Neural progenitor cell (in vitro differentiated cells): ENCODE results near the gene SCYL2. TPM values are rescaled to one million over a fixed set of nuclear protein-coding genes. Genes with fewer than 3 reads are reported as not detected.

Experiments
- DNase-seq: peaks from one replicate; pipeline ENCODE4 v3.0.0-alpha.2; 2016; ENCODE audit warnings: low spot score
- H2AFZ ChIP-seq: fragments of 200-600 bp; sonication (generic); replicated peaks from 2 replicates; pipeline ENCODE4 v1.6.1; 2016; ENCODE audit warnings: antibody characterized with exemption
- H3F3A ChIP-seq: fragments of 200-600 bp; sonication (generic); 2 replicates; pipeline ENCODE4 v1.6.1; 2016; ENCODE audit warnings: antibody characterized with exemption, low read depth
- H3K27ac ChIP-seq: fragments of 200-600 bp; sonication (generic); 2 replicates; pipeline ENCODE4 v1.5.1; 2016; ENCODE audit warnings: mild to moderate bottlenecking
- H3K27me3 ChIP-seq: fragments of 200-600 bp; sonication (generic); 2 replicates; pipeline ENCODE4 v1.6.1; 2016; ENCODE audit warnings: mild to moderate bottlenecking, moderate library complexity
- H3K36me3 ChIP-seq: fragments of 200-600 bp; sonication (generic); 2 replicates; pipeline ENCODE4 v1.5.1; 2016
- H3K4me1 ChIP-seq: fragments of 200-600 bp; sonication (generic); 2 replicates; pipeline ENCODE4 v1.6.1; 2016; ENCODE audit warnings: mixed run types
- H3K4me2 ChIP-seq: fragments of 200-600 bp; sonication (generic); 2 replicates; pipeline ENCODE4 v1.6.1; 2016
- H3K4me3 ChIP-seq: fragments of 200-600 bp; sonication (generic); 2 replicates; pipeline ENCODE4 v1.5.1; 2016
- H3K79me2 ChIP-seq: fragments of 200-600 bp; sonication (generic); 2 replicates; pipeline ENCODE4 v1.6.1; 2016; ENCODE audit warnings: low read depth
- H3K9ac ChIP-seq: fragments of 200-600 bp; sonication (generic); 2 replicates; pipeline ENCODE4 v1.6.1; 2016
- H3K9me3 ChIP-seq: fragments of 200-600 bp; sonication (generic); 2 replicates; pipeline ENCODE4 v1.5.1; 2016; ENCODE audit warnings: low read depth
- H4K20me1 ChIP-seq: fragments of 200-600 bp; sonication (generic); 2 replicates; pipeline ENCODE4 v1.6.1; 2016; ENCODE audit warnings: low read depth
- H3K27ac Mint-ChIP-seq: 3 replicates; pipeline ENCODE4 v1.8.0; 2021; ENCODE audit warnings: mixed read lengths
- H3K27me3 Mint-ChIP-seq: 2 replicates; pipeline ENCODE4 v1.8.0; 2022; ENCODE audit warnings: low read depth, mild to moderate bottlenecking, inconsistent platforms, moderate library complexity, mixed read lengths; ENCODE audit not compliant: insufficient read depth
- H3K36me3 Mint-ChIP-seq: 3 replicates; pipeline ENCODE4 v1.8.0; 2021; ENCODE audit warnings: mixed read lengths
- H3K4me1 Mint-ChIP-seq: 3 replicates; pipeline ENCODE4 v1.8.0; 2021; ENCODE audit warnings: mixed read lengths
- H3K4me3 Mint-ChIP-seq: 3 replicates; pipeline ENCODE4 v1.8.0; 2021; ENCODE audit warnings: mild to moderate bottlenecking, moderate library complexity, mixed read lengths
- H3K9me3 Mint-ChIP-seq: 3 replicates; pipeline ENCODE4 v1.8.0; 2020; ENCODE audit warnings: mixed read lengths
- CTCF ChIP-seq: fragments of 200-600 bp; sonication (generic); IDR thresholded peaks from 2 replicates; pipeline ENCODE4 v1.5.1; 2017; ENCODE audit warnings: antibody characterized with exemption, mild to moderate bottlenecking
- EZH2 ChIP-seq: fragments of 200-600 bp; sonication (generic); IDR thresholded peaks from 2 replicates; pipeline ENCODE4 v1.6.1; 2017; ENCODE audit warnings: antibody characterized with exemption, mild to moderate bottlenecking, moderate library complexity
- EZH2phosphoT487 ChIP-seq: fragments of 200-600 bp; sonication (generic); IDR thresholded peaks from 2 replicates; pipeline ENCODE4 v1.6.1; 2017; ENCODE audit warnings: antibody characterized with exemption
- total RNA-seq: library from RNA; depleted of rRNA; stranded (reverse); fragments of >200 nt; gene quantifications from 2 replicates; pipeline ENCODE4 v1.2.3, GENCODE V29; 2015; ENCODE audit warnings: low replicate concordance

Gene SCYL2
- total RNA-seq, 1 donor from 2014 or later = 151 TPM

- TF ChIP-seq EZH2phosphoT487 = no peak
- no peak for TF ChIP-seq EZH2
- no peak for TF ChIP-seq CTCF
Measured at GRCh38 chr12:100317371-100317770, 50.4 kb downstream of the SCYL2 start.

GRCh38 chr12:100324498-100324897 lies 57.5 kb downstream of the SCYL2 start:
- no peaks in the 10 kb centered on the region for H3K9me3 Mint-ChIP-seq
- DNase-seq = no peak

More at GRCh38 chr12:100317371-100317770, 50.4 kb downstream of the SCYL2 start:
- no peaks in the 10 kb centered on the region for H3K4me1 Mint-ChIP-seq
- no peak overlapping the region for H3K4me3 ChIP-seq
- no peaks in the 10 kb centered on the region for H4K20me1 ChIP-seq
- H3K36me3 Mint-ChIP-seq = peaks cover 29% of the 10 kb centered on the region
- no peaks in the 10 kb centered on the region for H3K9me3 ChIP-seq
- H3K27ac Mint-ChIP-seq = no peak overlapping the region
- H2AFZ ChIP-seq = no peak overlapping the region
- no peaks in the 10 kb centered on the region for H3K27me3 Mint-ChIP-seq
- no peaks in the 10 kb centered on the region for H3F3A ChIP-seq
- no peak overlapping the region for H3K27ac ChIP-seq
- no peak overlapping the region for H3K4me2 ChIP-seq
- H3K9me3 Mint-ChIP-seq = no peaks in the 10 kb centered on the region
- DNase-seq = no peak
- H3K9ac ChIP-seq = no peak overlapping the region
- peaks cover 13% of the 10 kb centered on the region for H3K36me3 ChIP-seq
- H3K4me1 ChIP-seq = no peaks in the 10 kb centered on the region
- H3K4me3 Mint-ChIP-seq = no peak overlapping the region
- no peaks in the 10 kb centered on the region for H3K79me2 ChIP-seq
- H3K27me3 ChIP-seq = no peaks in the 10 kb centered on the region

DNA sequence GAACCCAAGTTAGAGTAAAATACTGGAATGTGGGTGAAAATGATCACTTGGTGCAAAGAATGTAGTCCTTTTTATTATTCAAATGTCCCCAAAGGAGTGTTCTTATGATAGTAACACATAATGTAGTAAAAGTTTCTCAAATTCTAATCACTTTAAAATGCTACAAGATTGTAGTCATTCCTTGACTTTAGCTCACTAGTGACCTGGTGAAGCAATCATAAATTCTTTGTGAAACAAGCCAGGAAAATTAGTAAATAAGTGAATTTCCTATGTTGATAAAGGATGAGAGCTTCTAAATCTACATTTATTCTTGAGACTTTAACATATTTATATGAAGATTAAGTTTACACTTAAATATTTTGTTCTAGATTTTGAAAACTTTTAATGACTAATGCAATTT lies 59.2 kb downstream of the SCYL2 start:
- H3K9me3 Mint-ChIP-seq = no peaks in the 10 kb centered on the region
- Histone ChIP-seq H3K27ac (no peak overlapping the region), H3K27me3 (no peaks in the 10 kb centered on the region), H3K9me3 (no peaks in the 10 kb centered on the region), H3F3A (no peaks in the 10 kb centered on the region), H3K4me3 (no peak overlapping the region), H4K20me1 (no peaks in the 10 kb centered on the region), H3K4me2 (no peak overlapping the region), H2AFZ (no peak overlapping the region), H3K4me1 (no peaks in the 10 kb centered on the region), H3K36me3 (peaks cover 19% of the 10 kb centered on the region), H3K79me2 (no peaks in the 10 kb centered on the region), H3K9ac (no peak overlapping the region)
- no peaks in the 10 kb centered on the region for H3K4me1 Mint-ChIP-seq
- no peak overlapping the region for H3K27ac Mint-ChIP-seq
- DNase-seq = no peak
- H3K4me3 Mint-ChIP-seq = no peak overlapping the region
- H3K27me3 Mint-ChIP-seq = no peaks in the 10 kb centered on the region
- peaks cover 16% of the 10 kb centered on the region for H3K36me3 Mint-ChIP-seq
- TF ChIP-seq EZH2 (no peak), EZH2phosphoT487 (no peak), CTCF (no peak)

More at GRCh38 chr12:100324498-100324897, 57.5 kb downstream of the SCYL2 start:
- no peaks in the 10 kb centered on the region for H3K79me2 ChIP-seq
- no peaks in the 10 kb centered on the region for H3K4me1 ChIP-seq
- H3K27ac ChIP-seq = no peak overlapping the region
- peaks cover 19% of the 10 kb centered on the region for H3K36me3 ChIP-seq
- H2AFZ ChIP-seq = no peak overlapping the region
- H3F3A ChIP-seq = no peaks in the 10 kb centered on the region
- Mint-ChIP-seq H3K36me3 (peaks cover 13% of the 10 kb centered on the region), H3K4me3 (no peak overlapping the region), H3K4me1 (no peaks in the 10 kb centered on the region), H3K27me3 (no peaks in the 10 kb centered on the region), H3K27ac (no peak overlapping the region)
- H3K4me2 ChIP-seq = no peak overlapping the region
- no peaks in the 10 kb centered on the region for H3K27me3 ChIP-seq
- H3K9me3 ChIP-seq = no peaks in the 10 kb centered on the region
- no peak overlapping the region for H3K9ac ChIP-seq
- no peak overlapping the region for H3K4me3 ChIP-seq
- no peaks in the 10 kb centered on the region for H4K20me1 ChIP-seq
- no peak for TF ChIP-seq CTCF
- TF ChIP-seq EZH2phosphoT487 = no peak
- TF ChIP-seq EZH2 = no peak
